IPS-18c (cell line): ENCODE data around the gene ALDH1B1.

Experiments
- H3K4me3 ChIP-seq: 2 replicates; pipeline ENCODE4 v1.7.0; 2013; ENCODE audit warnings: low read depth, mild to moderate bottlenecking, low read length, moderate library complexity; ENCODE audit not compliant: insufficient read depth
- H3K9me3 ChIP-seq: one replicate; pipeline ENCODE4 v1.6.1; 2013; ENCODE audit warnings: mild to moderate bottlenecking, low read length, moderate library complexity; ENCODE audit not compliant: control insufficient read depth, insufficient read depth

Gene ALDH1B1

DNA sequence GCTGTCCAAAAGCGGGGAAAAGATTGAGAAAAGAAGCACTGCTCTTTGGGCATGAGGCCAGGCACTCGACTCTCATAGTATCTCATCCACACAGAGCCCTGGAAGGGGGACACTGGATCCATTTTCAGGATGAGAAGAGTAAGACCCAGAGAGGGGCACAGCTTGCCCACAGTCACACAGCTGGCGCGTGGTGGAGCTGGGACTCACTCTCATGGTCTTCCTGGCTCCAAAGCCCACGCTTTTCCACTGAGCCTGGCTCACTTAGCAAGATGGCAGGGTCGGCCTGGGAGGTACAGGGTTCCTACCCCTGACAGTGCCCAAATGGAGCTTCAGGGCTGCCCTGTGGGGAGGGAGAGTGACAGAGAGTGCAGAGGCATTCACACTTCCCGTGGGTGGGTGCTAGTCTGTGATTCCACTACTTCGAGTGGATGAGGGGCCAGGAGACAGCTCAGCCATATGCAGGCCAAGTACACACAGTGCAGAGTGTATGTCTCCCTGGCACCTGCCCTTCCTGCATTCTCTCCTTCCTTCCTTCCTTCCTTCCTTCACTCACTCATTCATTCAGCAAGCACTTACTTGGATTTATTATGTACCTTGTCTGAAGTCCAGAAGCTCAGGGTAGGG is 50.1 kb downstream of the ALDH1B1 start:
- H3K4me3 ChIP-seq: no peak overlapping the region
- H3K9me3 ChIP-seq: no peaks in the 10 kb centered on the region

DNA sequence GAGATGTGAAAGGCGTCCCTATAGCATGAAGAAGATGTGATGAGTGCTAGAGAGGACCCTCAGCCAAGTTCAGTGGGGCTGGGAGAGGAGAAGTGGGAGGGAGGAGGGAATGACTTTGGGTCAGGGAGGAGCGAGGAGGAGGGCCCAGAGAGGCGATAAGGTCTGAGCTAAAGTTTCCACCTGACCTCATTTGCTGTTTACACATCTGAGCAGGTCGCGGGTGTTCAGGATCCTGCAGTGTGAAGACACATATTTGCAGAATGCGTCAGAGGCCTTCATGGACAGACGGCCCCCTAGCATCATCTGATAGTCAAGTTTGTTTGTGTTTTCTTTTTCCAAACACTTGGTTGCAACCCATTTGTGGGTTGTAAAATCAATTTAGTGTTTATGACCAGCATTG is 50.7 kb downstream of the ALDH1B1 start:
- Histone ChIP-seq H3K9me3 (no peaks in the 10 kb centered on the region), H3K4me3 (no peak overlapping the region)

DNA sequence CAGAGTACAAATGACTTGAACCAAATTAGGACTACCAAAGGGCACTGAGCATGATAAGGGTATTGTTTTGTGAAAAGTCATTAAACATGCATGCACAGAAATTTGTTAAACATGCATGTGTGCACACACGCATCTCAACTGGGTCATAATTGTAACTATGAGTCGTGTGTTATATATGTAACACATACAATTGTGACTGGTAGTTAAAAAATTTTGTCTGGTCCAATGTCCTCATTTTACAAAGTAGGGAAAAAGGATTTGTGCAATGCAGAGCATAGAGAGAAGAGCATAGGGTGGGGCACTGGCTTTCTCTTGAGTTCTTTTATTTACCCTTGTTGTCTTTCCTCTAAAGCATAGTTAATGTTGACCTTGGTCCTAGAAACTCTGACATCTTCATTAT is 51.1 kb downstream of the ALDH1B1 start:
- Histone ChIP-seq H3K4me3 (no peak overlapping the region), H3K9me3 (no peaks in the 10 kb centered on the region)

DNA sequence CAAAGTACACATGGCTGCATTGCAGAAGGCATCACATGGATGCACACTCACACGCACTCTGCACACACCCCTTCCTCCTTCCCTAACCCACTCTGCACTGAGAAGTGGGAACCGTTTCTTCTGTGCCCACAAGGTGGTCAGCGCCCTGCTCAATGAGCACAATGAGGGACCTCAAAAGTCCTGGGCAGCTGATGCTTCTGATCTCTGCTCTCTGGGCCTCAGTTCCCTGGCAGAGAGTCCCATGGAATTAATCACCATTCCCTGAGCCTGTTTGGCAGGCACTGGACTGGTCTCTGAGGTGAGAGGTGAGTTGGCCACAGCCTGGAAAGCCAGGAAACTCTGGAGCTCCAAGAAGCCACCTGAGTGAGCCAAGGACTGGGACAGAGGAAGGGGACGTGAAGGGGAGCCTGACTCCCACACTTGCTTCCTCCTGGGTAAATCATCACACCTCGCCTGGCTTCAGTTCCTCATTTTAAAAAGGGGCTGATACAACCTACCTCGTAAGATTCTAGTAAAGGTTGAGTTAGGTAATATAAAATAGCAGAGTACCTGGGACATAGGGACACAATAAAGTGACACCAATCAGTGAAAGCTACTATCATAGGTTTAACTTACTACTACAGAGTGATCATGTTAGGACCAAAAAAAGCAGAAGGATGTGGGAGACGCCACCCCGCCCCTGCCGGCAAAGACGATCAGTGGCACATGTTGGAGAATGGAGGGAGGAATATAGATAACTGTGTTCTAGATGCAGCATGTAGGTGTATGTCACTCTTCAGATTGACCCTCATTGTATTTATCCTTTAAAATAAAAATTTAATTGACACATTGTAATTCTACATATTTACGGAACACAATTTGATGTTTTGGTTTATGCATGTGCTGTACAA is 52.9 kb downstream of the ALDH1B1 start:
- H3K9me3 ChIP-seq: no peaks in the 10 kb centered on the region
- H3K4me3 ChIP-seq: no peak overlapping the region

DNA sequence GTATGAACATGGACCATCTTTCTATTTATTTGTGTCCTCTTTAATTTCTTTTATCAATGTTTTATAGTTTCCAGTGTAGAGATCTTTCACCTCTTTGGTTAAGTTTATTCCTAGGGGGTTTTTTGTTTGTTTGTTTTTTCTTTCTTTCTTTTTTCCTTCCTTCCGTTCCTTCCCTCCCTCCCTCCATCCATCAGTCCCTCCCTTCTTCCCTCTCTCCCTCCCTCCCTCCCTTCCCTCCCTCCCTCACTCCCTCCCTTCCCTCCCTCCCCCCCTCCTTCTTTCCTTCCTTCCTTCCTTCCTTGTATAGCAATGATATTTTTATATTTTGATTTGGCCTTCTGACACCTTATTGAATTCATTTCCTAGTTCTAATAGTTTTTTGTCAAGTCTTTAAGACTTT is 55.2 kb downstream of the ALDH1B1 start:
- H3K9me3 ChIP-seq: peaks cover 3% of the 10 kb centered on the region
- H3K4me3 ChIP-seq: no peak overlapping the region
